Astrocyte (in vitro differentiated cells and primary cell): ENCODE data around the gene AKAP11. TPM values are rescaled to one million over a fixed set of nuclear protein-coding genes. Genes with fewer than 3 reads are reported as not detected.

Experiments used
- DNase-seq: peaks from one replicate; pipeline ENCODE4 v3.0.0-alpha.2; 2010; ENCODE audit warnings: low read depth
- FAIRE-seq: peaks from 2 replicates; lab custom pipeline; 2011; peaks lifted over from hg19 to GRCh38; lab: Jason Lieb, UNC
- H2AFZ ChIP-seq: 2 replicates; pipeline ENCODE4 v1.6.0; 2012; ENCODE audit warnings: low read depth, low read length, inconsistent platforms
- H3K27ac ChIP-seq: 2 replicates; pipeline ENCODE4 v1.5.1; 2011; ENCODE audit warnings: low read depth, low read length, inconsistent platforms
- H3K27me3 ChIP-seq: 2 replicates; pipeline ENCODE4 v1.6.0; 2011; ENCODE audit warnings: low read length, inconsistent platforms; ENCODE audit not compliant: insufficient read depth
- H3K36me3 ChIP-seq: 2 replicates; pipeline ENCODE4 v1.5.1; 2011; ENCODE audit warnings: low read length, inconsistent platforms; ENCODE audit not compliant: insufficient read depth
- H3K4me1 ChIP-seq: 2 replicates; pipeline ENCODE4 v1.5.1; 2011; ENCODE audit warnings: low read length, inconsistent platforms; ENCODE audit not compliant: insufficient read depth
- H3K4me2 ChIP-seq: 2 replicates; pipeline ENCODE4 v1.6.0; 2012; ENCODE audit warnings: low read length, inconsistent platforms
- H3K4me3 ChIP-seq: 2 replicates; pipeline ENCODE4 v1.5.1; 2011; ENCODE audit warnings: low read depth, mild to moderate bottlenecking, low read length, inconsistent platforms; ENCODE audit not compliant: insufficient read depth
- H3K79me2 ChIP-seq: 2 replicates; pipeline ENCODE4 v1.6.0; 2012; ENCODE audit warnings: mild to moderate bottlenecking, low read length, inconsistent platforms; ENCODE audit not compliant: insufficient read depth
- H3K9ac ChIP-seq: 2 replicates; pipeline ENCODE4 v1.6.0; 2012; ENCODE audit warnings: mild to moderate bottlenecking, low read length, inconsistent platforms
- H3K9me3 ChIP-seq: 2 replicates; pipeline ENCODE4 v1.5.1; 2012; ENCODE audit warnings: low read depth, mild to moderate bottlenecking, low read length, inconsistent platforms; ENCODE audit not compliant: insufficient read depth
- H4K20me1 ChIP-seq: 2 replicates; pipeline ENCODE4 v1.6.0; 2012; ENCODE audit warnings: low read length, inconsistent platforms; ENCODE audit not compliant: insufficient read depth
- H3K27ac Mint-ChIP-seq: one replicate; pipeline ENCODE4 v1.8.0; 2021; ENCODE audit warnings: mild to moderate bottlenecking, mixed read lengths; ENCODE audit not compliant: unreplicated experiment
- H3K27me3 Mint-ChIP-seq: one replicate; pipeline ENCODE4 v1.8.0; 2021; ENCODE audit warnings: low read depth, mixed read lengths; ENCODE audit not compliant: unreplicated experiment
- H3K36me3 Mint-ChIP-seq: one replicate; pipeline ENCODE4 v1.8.0; 2021; ENCODE audit warnings: low read depth, mixed read lengths; ENCODE audit not compliant: unreplicated experiment
- H3K4me1 Mint-ChIP-seq: one replicate; pipeline ENCODE4 v1.8.0; 2021; ENCODE audit warnings: low read depth, mixed read lengths; ENCODE audit not compliant: unreplicated experiment
- H3K4me3 Mint-ChIP-seq: one replicate; pipeline ENCODE4 v1.8.0; 2021; ENCODE audit warnings: mild to moderate bottlenecking, moderate library complexity, mixed read lengths; ENCODE audit not compliant: unreplicated experiment
- H3K9me3 Mint-ChIP-seq: one replicate; pipeline ENCODE4 v1.8.0; 2021; ENCODE audit warnings: mild to moderate bottlenecking, mixed read lengths; ENCODE audit not compliant: unreplicated experiment
- EZH2 ChIP-seq: IDR thresholded peaks from 2 replicates; pipeline ENCODE4 v1.6.1; 2012; ENCODE audit warnings: mild to moderate bottlenecking, low read length, inconsistent platforms; ENCODE audit not compliant: insufficient read depth
- total RNA-seq: library from RNA; stranded (reverse); gene quantifications from 2 replicates; pipeline ENCODE4 v1.2.1, GENCODE V29; 2021
- TF ChIP-seq, protein P1 (sequence below): IDR thresholded peaks from 2 replicates; pipeline ENCODE4 v1.5.1; 2011; ENCODE audit warnings: low read depth, mild to moderate bottlenecking, inconsistent platforms, low read length, moderate library complexity; ENCODE audit not compliant: insufficient read depth

Gene AKAP11
- total RNA-seq, 1 donor from 2014 or later = 29.7 TPM

GRCh38 chr13:42337808-42338600 is 66.1 kb downstream of the AKAP11 start:
- Histone ChIP-seq H3K27me3 (peaks cover 4% of the 10 kb centered on the region), H4K20me1 (no peaks in the 10 kb centered on the region), H3K27ac (no peak overlapping the region), H3K9me3 (no peaks in the 10 kb centered on the region), H3K4me1 (no peaks in the 10 kb centered on the region), H2AFZ (no peak overlapping the region), H3K36me3 (no peaks in the 10 kb centered on the region), H3K79me2 (no peaks in the 10 kb centered on the region), H3K9ac (no peak overlapping the region), H3K4me2 (no peak overlapping the region), H3K4me3 (no peak overlapping the region)
- Mint-ChIP-seq H3K9me3 (no peaks in the 10 kb centered on the region), H3K4me3 (no peak overlapping the region), H3K27ac (no peak overlapping the region), H3K27me3 (peaks cover 2% of the 10 kb centered on the region), H3K4me1 (no peaks in the 10 kb centered on the region), H3K36me3 (no peaks in the 10 kb centered on the region)
- DNase-seq (no peak), FAIRE-seq (no peak)
- no peak for TF ChIP-seq EZH2
- TF ChIP-seq, protein P1, sequence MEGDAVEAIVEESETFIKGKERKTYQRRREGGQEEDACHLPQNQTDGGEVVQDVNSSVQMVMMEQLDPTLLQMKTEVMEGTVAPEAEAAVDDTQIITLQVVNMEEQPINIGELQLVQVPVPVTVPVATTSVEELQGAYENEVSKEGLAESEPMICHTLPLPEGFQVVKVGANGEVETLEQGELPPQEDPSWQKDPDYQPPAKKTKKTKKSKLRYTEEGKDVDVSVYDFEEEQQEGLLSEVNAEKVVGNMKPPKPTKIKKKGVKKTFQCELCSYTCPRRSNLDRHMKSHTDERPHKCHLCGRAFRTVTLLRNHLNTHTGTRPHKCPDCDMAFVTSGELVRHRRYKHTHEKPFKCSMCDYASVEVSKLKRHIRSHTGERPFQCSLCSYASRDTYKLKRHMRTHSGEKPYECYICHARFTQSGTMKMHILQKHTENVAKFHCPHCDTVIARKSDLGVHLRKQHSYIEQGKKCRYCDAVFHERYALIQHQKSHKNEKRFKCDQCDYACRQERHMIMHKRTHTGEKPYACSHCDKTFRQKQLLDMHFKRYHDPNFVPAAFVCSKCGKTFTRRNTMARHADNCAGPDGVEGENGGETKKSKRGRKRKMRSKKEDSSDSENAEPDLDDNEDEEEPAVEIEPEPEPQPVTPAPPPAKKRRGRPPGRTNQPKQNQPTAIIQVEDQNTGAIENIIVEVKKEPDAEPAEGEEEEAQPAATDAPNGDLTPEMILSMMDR = no peak

DNA sequence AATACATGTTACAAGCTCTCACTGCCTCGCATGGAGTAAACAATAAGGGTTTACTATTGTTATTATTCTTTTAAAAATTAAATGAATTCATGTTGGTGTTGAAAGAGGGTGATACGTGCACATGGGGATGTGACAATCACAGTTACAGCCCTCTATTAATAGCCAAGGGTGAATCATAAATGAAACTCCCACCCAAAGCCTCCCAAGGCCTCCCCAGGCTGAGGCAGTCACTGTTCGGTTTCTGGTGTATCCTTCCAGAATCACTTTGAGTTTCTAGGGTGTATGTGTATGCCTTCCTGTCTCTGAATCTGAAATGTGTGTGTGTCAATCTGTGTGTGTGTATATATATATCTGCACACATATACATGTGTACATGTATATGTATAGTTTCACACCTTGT is 73.4 kb downstream of the AKAP11 start:
- H3K4me1 ChIP-seq = no peaks in the 10 kb centered on the region
- H3K4me2 ChIP-seq = no peak overlapping the region
- TF ChIP-seq, protein P1 = no peak
- TF ChIP-seq EZH2 = no peak
- H3K9me3 Mint-ChIP-seq = peaks cover 6% of the 10 kb centered on the region
- no peaks in the 10 kb centered on the region for H3K79me2 ChIP-seq
- H3K4me1 Mint-ChIP-seq = no peaks in the 10 kb centered on the region
- no peak overlapping the region for H3K9ac ChIP-seq
- no peak overlapping the region for H2AFZ ChIP-seq
- H3K4me3 ChIP-seq = no peak overlapping the region
- no peak overlapping the region for H3K27ac Mint-ChIP-seq
- FAIRE-seq (no peak), DNase-seq (no peak)
- H3K27me3 ChIP-seq = peaks cover 4% of the 10 kb centered on the region
- H3K4me3 Mint-ChIP-seq = no peak overlapping the region
- no peaks in the 10 kb centered on the region for H3K9me3 ChIP-seq
- peaks cover under 1% of the 10 kb centered on the region for H3K36me3 Mint-ChIP-seq
- H4K20me1 ChIP-seq = no peaks in the 10 kb centered on the region
- no peaks in the 10 kb centered on the region for H3K36me3 ChIP-seq
- no peak overlapping the region for H3K27ac ChIP-seq
- peaks cover 10% of the 10 kb centered on the region for H3K27me3 Mint-ChIP-seq

- no peak overlapping the region for H2AFZ ChIP-seq
- peaks cover 8% of the 10 kb centered on the region for H3K27me3 Mint-ChIP-seq
Observed at GRCh38 chr13:42348576-42348975, 76.6 kb downstream of the AKAP11 start.

More at GRCh38 chr13:42348576-42348975, 76.6 kb downstream of the AKAP11 start:
- Histone ChIP-seq H3K9me3 (no peaks in the 10 kb centered on the region), H3K4me3 (no peak overlapping the region), H4K20me1 (no peaks in the 10 kb centered on the region), H3K27me3 (peaks cover 4% of the 10 kb centered on the region), H3K27ac (no peak overlapping the region), H3K4me2 (no peak overlapping the region), H3K4me1 (no peaks in the 10 kb centered on the region), H3K9ac (no peak overlapping the region), H3K79me2 (no peaks in the 10 kb centered on the region), H3K36me3 (no peaks in the 10 kb centered on the region)
- Mint-ChIP-seq H3K36me3 (peaks cover 2% of the 10 kb centered on the region), H3K27ac (no peak overlapping the region), H3K9me3 (peaks cover 6% of the 10 kb centered on the region), H3K4me1 (no peaks in the 10 kb centered on the region), H3K4me3 (no peak overlapping the region)
- DNase-seq (no peak), FAIRE-seq (no peak)
- no peak for TF ChIP-seq EZH2
- TF ChIP-seq, protein P1 = no peak
